Progenitor cell of endocrine pancreas (in vitro differentiated cells): ENCODE data around the gene CMIP. TPM values are rescaled to one million over a fixed set of nuclear protein-coding genes. Genes with fewer than 3 reads are reported as not detected.

ENCODE experiments used
- DNase-seq: peaks from one replicate; pipeline ENCODE4 v3.0.0; 2021; ENCODE audit warnings: low spot score; ENCODE audit not compliant: unreplicated experiment
- H3K27ac Mint-ChIP-seq: 2 replicates; pipeline ENCODE4 v1.8.0; 2021; ENCODE audit warnings: mild to moderate bottlenecking, moderate library complexity, mixed read lengths
- H3K27me3 Mint-ChIP-seq: 2 replicates; pipeline ENCODE4 v1.8.0; 2021; ENCODE audit warnings: mixed read lengths
- H3K36me3 Mint-ChIP-seq: 2 replicates; pipeline ENCODE4 v1.8.0; 2022; ENCODE audit warnings: mixed read lengths; ENCODE audit not compliant: insufficient read depth
- H3K4me1 Mint-ChIP-seq: 2 replicates; pipeline ENCODE4 v1.8.0; 2021; ENCODE audit warnings: low read depth, mixed read lengths
- H3K4me3 Mint-ChIP-seq: 2 replicates; pipeline ENCODE4 v1.8.0; 2021; ENCODE audit warnings: low read depth, mild to moderate bottlenecking, moderate library complexity, mixed read lengths
- H3K9me3 Mint-ChIP-seq: 2 replicates; pipeline ENCODE4 v1.8.0; 2021; ENCODE audit warnings: low read depth, mixed read lengths
- CTCF ChIP-seq: fragments of 200-600 bp; sonication (generic); IDR thresholded peaks from one replicate; pipeline ENCODE4 v1.5.0; 2021; ENCODE audit warnings: antibody characterized with exemption, mild to moderate bottlenecking; ENCODE audit not compliant: unreplicated experiment
- total RNA-seq: library from RNA; stranded (reverse); gene quantifications from 2 replicates; pipeline ENCODE4 v1.2.1, GENCODE V29; 2021

The CMIP gene
- total RNA-seq, 1 donor from 2014 or later, result 62.7 TPM

DNA sequence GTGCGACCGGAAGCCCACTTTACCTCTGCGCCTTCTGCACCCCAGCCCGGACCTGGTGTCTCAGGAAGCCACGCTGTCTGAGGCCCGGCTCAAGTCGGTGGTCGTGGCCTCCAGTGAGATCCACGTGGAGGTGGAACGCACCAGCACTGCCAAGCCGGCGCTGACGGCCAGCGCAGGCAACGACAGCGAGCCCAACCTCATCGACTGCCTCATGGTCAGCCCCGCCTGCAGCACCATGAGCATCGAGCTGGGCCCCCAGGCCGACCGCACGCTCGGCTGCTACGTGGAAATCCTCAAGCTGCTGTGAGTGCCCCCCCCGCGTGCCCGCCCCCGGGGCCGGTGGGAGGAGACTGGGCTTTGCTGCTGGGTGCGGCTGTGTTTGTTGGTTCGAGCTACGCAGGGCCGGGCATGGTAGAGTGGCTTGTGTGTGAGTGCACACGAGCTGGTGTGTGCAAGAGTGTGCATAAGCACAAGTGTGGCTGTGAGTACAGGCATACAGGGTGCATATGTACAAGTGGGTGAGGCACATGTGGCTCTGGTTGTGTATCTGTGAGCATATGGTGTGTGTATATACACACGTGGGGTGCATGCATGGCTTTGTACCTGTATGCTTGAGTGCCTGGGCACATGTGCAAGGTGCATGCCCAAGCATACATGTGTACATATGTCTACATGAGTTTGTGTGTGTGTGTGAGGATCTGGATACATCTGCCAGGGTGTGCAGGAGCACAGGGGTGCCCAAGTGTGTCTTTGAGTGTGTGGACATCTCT, 233.9 kb downstream of the CMIP start:
- H3K27me3 Mint-ChIP-seq, result no peaks in the 10 kb centered on the region
- DNase-seq, result no peak
- TF ChIP-seq CTCF, result no peak
- H3K36me3 Mint-ChIP-seq, result peaks cover 12% of the 10 kb centered on the region
- no peak overlapping the region for H3K27ac Mint-ChIP-seq
- H3K9me3 Mint-ChIP-seq, result no peaks in the 10 kb centered on the region
- no peaks in the 10 kb centered on the region for H3K4me1 Mint-ChIP-seq
- no peak overlapping the region for H3K4me3 Mint-ChIP-seq

DNA sequence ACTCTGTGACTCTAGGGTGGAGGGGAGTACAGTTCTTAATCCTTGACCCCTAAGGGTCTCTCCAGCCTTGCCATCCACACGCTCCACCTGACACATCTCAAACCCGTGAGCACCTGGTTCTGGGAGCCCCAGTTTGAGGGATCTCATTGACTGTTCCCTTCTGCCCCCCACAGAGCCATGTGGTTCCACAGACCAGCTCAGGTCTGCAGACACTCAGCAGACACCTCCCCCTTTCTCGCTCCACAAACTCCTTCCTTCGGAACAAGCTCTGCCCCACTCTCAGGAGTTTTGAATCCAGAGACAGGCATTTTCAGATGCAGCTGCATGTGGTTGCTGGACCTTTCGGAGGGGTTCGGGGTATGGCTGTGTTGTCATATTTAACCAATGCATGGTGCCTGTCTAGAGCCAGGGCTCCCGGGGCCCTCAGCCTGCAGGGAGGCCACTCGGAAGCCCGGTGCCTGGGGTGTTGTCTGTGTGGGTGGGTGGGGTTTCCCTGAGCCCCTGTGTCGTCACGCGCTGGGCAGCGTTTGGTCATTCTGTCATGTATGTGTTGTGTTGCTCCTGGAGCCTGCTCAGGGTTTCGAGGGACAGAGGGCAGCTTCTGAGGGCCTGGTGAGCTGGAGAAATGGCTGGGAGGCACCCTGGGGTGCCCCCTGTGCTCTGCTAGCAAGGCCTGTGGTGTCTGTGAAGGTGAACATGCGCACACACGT, 235.3 kb downstream of the CMIP start:
- no peak for TF ChIP-seq CTCF
- H3K27me3 Mint-ChIP-seq, result no peaks in the 10 kb centered on the region
- DNase-seq, result no peak
- no peak overlapping the region for H3K4me3 Mint-ChIP-seq
- H3K27ac Mint-ChIP-seq, result no peak overlapping the region
- no peaks in the 10 kb centered on the region for H3K4me1 Mint-ChIP-seq
- H3K9me3 Mint-ChIP-seq, result no peaks in the 10 kb centered on the region
- peaks cover 12% of the 10 kb centered on the region for H3K36me3 Mint-ChIP-seq

DNA sequence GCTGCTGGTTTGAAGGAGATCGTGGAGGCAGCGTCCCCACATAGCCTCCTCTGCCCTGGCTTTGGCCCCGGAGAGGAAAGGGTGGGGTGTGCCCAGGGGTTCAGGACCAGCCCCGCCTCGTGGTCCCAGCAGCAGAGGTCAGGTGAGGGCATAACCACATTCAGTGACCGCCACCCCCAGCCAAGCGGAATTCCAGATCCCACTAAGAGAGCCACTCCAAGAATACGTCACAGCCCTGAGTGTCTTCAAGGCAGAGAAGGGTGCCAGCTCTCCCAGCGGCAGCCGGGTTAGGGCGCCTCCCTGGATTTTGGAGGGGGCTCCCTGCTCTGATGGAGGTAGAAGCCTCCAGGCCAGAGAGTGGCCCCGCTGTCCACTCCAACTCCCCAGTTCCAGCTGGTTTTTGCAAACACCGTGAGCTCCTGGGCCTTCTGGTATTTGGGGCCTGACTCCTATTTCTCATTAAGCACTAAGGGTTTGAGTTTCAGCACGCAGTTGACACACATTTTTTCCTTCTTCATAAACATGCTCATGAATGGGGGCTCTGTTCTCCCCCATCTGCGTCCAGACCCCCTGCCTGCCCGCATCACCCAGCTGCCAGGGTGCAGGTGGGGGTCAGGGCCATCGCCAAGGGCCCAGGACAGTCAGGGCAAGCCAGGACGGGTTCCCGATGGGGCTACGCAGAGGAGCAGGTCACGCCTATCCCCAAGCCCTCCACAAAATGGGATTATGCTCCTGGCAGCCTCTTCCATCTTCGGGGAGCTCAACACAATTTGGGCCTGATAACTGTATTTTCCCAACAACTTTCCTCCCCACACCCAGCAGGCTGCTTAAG, 236.1 kb downstream of the CMIP start:
- peaks cover 12% of the 10 kb centered on the region for H3K36me3 Mint-ChIP-seq
- H3K4me1 Mint-ChIP-seq, result no peaks in the 10 kb centered on the region
- no peak for DNase-seq
- H3K9me3 Mint-ChIP-seq, result no peaks in the 10 kb centered on the region
- H3K27me3 Mint-ChIP-seq, result no peaks in the 10 kb centered on the region
- H3K27ac Mint-ChIP-seq, result peak overlapping the region; percentile 25
- no peak for TF ChIP-seq CTCF
- H3K4me3 Mint-ChIP-seq, result no peak overlapping the region

- peak overlapping the region; percentile 25 for H3K27ac Mint-ChIP-seq
Observed at GRCh38 chr16:81681311-81681710, 236.7 kb downstream of the CMIP start.

More at GRCh38 chr16:81681311-81681710, 236.7 kb downstream of the CMIP start:
- H3K4me3 Mint-ChIP-seq, result no peak overlapping the region
- no peaks in the 10 kb centered on the region for H3K4me1 Mint-ChIP-seq
- H3K9me3 Mint-ChIP-seq, result no peaks in the 10 kb centered on the region
- peaks cover 12% of the 10 kb centered on the region for H3K36me3 Mint-ChIP-seq
- no peak for TF ChIP-seq CTCF
- no peak for DNase-seq
- no peaks in the 10 kb centered on the region for H3K27me3 Mint-ChIP-seq
